Kidney capillary endothelial cell (primary cell): Measurements from ENCODE around the gene GADD45B.

Experiments used
- DNase-seq: peaks from one replicate; pipeline ENCODE4 v3.0.0-alpha.2; 2018; ENCODE audit warnings: low spot score

The GADD45B gene

GRCh38 chr19:2475702-2476450, at the start of gene GADD45B:
TSS of gene GADD45B (plus strand) at chr19:2476127. CDS start at chr19:2476359, 232 bp downstream.
- peak; percentile 97 for DNase-seq

- DNase-seq: peak; percentile 31
Measured at GRCh38 chr19:2426611-2427428, 49.1 kb upstream of the GADD45B start.

GRCh38 chr19:2427429-2428320, 48.3 kb upstream of the GADD45B start, which contains the start of gene TIMM13:
TSS of gene TIMM13 (minus strand) at chr19:2427586. CDS start at chr19:2427533, 53 bp downstream.
- DNase-seq: peak; percentile 98

GRCh38 chr19:2428321-2428690, 47.6 kb upstream of the GADD45B start:
- DNase-seq: no peak

GRCh38 chr19:2428756-2429711, 46.9 kb upstream of the GADD45B start:
- no peak for DNase-seq

GRCh38 chr19:2429917-2430535, 45.9 kb upstream of the GADD45B start:
- no peak for DNase-seq

- no peak for DNase-seq
Measured at GRCh38 chr19:2431318-2432055, 44.4 kb upstream of the GADD45B start.

- DNase-seq: no peak
Measured at GRCh38 chr19:2432131-2432848, 43.6 kb upstream of the GADD45B start.

- no peak for DNase-seq
Measured at GRCh38 chr19:2433854-2434253, 42.1 kb upstream of the GADD45B start.

- DNase-seq: no peak
Measured at GRCh38 chr19:2434267-2434666, 41.7 kb upstream of the GADD45B start.

GRCh38 chr19:2434721-2435265, 41.1 kb upstream of the GADD45B start:
- no peak for DNase-seq

GRCh38 chr19:2436384-2436783, 39.5 kb upstream of the GADD45B start:
- no peak for DNase-seq

GRCh38 chr19:2436926-2437325, 39.0 kb upstream of the GADD45B start:
- DNase-seq: no peak

- DNase-seq: no peak
Measured at GRCh38 chr19:2438178-2438577, 37.7 kb upstream of the GADD45B start.

GRCh38 chr19:2440515-2440914, 35.4 kb upstream of the GADD45B start:
- DNase-seq: no peak

- DNase-seq: no peak
Measured at GRCh38 chr19:2441096-2441752, 34.7 kb upstream of the GADD45B start.

GRCh38 chr19:2443116-2443784, 32.7 kb upstream of the GADD45B start:
- no peak for DNase-seq

- DNase-seq: no peak
Measured at GRCh38 chr19:2443785-2444182, 32.1 kb upstream of the GADD45B start.
